ENCODE data around the gene DHCR7.

Gene DHCR7

DNA sequence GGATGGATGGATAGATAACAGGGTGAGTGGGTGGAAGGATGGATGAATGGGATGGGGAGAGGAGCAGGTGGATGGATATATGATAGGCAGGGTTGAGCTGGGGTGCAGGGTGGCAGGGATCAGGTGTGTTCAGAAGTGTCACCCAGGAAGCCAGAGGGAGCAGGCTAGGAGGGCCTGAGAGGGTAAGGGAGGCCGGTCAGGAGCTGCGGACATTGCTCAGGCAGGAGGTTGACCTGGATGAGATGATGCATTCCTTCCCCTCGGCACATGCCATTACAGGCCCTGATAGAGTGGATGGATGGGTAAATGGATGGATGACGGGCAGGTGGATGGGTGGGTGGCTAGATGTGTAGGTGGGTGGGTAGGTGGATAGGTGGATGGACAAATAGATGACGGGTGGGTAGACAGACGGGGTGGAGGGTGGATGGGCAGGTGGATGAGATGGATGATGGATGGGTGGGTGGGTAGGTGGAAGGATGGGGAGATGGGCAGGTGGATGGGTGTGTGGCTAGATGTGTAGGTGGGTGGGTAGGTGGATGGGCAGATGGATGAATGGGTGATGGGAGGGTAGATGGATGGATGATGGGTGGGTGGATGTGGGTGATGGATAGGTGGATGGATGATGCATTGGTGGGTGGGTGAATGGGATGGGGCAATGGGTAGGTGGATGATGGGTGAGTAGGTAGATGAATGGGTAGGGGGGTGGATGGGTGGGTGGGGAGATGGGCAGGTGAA, 8.0 kb downstream of the DHCR7 start:
- H3K4me3 Mint-ChIP-seq, result no peak overlapping the region
- no peak for ATAC-seq
- no peaks in the 10 kb centered on the region for H3K9me3 Mint-ChIP-seq
- H3K27me3 Mint-ChIP-seq, result no peaks in the 10 kb centered on the region
- H3K36me3 Mint-ChIP-seq, result peaks cover 93% of the 10 kb centered on the region
- H3K27ac Mint-ChIP-seq, result no peak overlapping the region
- no peaks in the 10 kb centered on the region for H3K4me1 Mint-ChIP-seq

DNA sequence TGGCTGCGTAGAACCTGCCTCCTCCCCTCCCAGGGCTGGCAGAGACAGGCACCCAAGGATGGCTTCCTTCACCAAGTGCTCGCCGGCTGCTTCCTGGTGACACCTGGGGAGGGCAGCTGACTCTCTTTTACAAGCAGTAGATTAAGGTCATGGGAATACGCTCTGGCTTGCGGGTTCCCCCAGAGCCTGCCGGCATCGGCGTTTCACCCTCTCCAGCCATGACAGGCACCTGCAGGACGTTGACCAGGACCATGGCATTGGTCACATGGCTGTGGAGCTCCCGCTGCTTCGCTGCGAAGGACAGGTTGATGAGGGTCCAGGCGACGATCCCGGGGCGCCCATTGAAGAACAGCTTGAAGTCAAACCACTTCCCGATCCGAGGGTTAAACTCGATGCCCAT, 9.5 kb downstream of the DHCR7 start:
- Mint-ChIP-seq H3K4me1 (no peaks in the 10 kb centered on the region), H3K27ac (no peak overlapping the region), H3K36me3 (peaks cover 92% of the 10 kb centered on the region), H3K27me3 (no peaks in the 10 kb centered on the region), H3K4me3 (no peak overlapping the region), H3K9me3 (no peaks in the 10 kb centered on the region)
- ATAC-seq, result no peak

DNA sequence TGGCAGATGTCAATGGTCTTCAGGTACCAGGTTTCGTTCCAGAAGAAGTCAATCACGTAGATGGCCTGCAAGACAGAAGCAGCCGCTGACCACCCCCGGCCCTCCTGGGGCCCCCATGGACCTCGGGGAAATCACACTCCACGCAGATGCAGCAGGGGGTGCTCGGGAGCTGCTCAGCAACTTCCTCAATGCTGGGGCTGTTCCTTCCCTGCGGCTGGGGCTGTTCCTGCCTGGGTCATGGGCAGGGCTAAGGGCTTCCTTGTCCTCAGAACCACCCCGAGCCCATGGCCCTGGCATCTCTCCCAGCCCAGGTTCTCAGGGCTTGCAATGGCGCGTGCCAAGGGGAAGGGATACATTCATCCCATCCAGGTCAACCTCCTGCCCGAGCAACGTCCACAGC, 10.3 kb downstream of the DHCR7 start:
- H3K36me3 Mint-ChIP-seq, result peaks cover 84% of the 10 kb centered on the region
- no peak overlapping the region for H3K27ac Mint-ChIP-seq
- no peaks in the 10 kb centered on the region for H3K9me3 Mint-ChIP-seq
- no peak for ATAC-seq
- no peaks in the 10 kb centered on the region for H3K4me1 Mint-ChIP-seq
- H3K27me3 Mint-ChIP-seq, result no peaks in the 10 kb centered on the region
- H3K4me3 Mint-ChIP-seq, result no peak overlapping the region

DNA sequence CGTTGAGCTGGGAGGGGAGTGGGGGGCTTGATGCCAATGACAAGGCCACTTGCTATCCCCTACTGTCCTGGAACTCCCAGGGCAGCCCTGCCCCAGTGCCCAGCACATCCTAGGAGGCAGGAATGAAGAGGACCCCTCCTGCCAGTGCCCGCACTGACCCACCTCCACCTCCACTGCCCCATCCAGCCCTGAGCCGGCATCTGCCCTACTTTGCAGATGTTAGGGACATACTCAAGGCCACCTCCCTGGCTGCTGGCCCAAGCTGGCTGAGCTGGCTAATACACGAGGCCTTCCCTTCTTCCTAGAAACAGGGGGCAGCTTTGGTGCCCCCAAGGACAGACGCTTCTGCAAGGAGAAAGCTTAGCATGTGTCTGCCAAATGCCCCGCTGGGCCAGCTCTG, 10.8 kb downstream of the DHCR7 start:
- Mint-ChIP-seq H3K4me1 (no peaks in the 10 kb centered on the region), H3K27me3 (no peaks in the 10 kb centered on the region), H3K36me3 (peaks cover 80% of the 10 kb centered on the region), H3K9me3 (no peaks in the 10 kb centered on the region), H3K27ac (no peak overlapping the region), H3K4me3 (no peak overlapping the region)
- no peak for ATAC-seq

DNA sequence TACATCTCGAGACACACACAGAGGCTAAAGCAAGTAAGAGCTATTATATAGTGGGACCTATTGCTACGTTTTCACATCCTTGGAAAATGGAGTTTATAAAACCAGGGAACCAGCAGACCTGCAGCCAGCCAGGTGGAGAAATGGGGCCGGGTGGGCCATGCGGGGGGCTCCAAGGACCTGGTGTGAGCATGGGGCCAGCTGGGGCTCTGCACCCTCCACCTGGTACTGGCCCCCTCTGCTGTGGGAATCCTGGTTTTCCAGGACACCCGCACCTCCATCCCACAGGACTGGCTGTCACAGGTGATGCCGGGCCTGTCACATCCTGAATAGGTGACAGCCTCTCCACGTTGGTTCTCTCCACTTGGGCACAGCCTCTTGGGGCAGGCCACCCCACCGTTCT, 11.3 kb downstream of the DHCR7 start:
- Mint-ChIP-seq H3K27ac (no peak overlapping the region), H3K4me1 (no peaks in the 10 kb centered on the region), H3K36me3 (peaks cover 75% of the 10 kb centered on the region)

DNA sequence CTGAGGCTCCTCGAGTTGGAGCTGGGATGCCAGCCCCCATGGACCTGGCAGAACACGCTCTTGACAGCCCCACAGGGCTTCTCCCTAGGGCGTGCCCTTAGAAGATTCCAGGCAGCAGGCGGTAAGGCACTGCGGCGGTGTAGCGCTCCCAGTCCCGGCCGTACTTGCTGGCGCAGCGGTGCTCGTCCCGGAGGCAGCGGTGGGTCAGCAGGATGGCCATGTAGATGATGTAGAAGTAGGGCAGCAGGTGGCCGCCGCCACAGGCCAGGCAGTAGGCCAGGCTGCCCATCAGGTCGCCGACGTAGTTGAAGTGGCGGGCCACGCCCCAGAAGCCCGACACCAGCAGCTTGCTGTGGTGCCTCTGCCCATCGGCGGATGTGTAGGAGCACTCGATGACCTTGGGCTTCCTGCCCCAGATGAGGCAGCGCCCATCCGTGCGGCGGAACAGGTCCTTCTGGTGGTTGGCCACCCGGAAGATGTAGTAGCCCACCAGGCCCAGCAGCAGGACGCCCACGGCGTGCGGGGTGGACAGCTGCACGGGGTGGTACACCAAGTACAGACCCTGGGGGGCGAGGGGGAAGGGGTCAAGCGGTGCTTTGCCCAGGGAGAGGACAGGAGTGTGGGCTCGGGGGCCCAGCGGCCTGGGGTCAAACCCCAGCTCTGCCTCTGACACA, 12.8 kb downstream of the DHCR7 start:
- Mint-ChIP-seq H3K27ac (no peak overlapping the region), H3K36me3 (peaks cover 61% of the 10 kb centered on the region), H3K27me3 (no peaks in the 10 kb centered on the region), H3K9me3 (no peaks in the 10 kb centered on the region), H3K4me1 (no peaks in the 10 kb centered on the region), H3K4me3 (no peak overlapping the region)
- no peak for ATAC-seq

More for the DNA sequence above, 11.3 kb downstream of the DHCR7 start:
- no peak for ATAC-seq
- no peak overlapping the region for H3K4me3 Mint-ChIP-seq
- H3K27me3 Mint-ChIP-seq, result no peaks in the 10 kb centered on the region
- no peaks in the 10 kb centered on the region for H3K9me3 Mint-ChIP-seq

DNA sequence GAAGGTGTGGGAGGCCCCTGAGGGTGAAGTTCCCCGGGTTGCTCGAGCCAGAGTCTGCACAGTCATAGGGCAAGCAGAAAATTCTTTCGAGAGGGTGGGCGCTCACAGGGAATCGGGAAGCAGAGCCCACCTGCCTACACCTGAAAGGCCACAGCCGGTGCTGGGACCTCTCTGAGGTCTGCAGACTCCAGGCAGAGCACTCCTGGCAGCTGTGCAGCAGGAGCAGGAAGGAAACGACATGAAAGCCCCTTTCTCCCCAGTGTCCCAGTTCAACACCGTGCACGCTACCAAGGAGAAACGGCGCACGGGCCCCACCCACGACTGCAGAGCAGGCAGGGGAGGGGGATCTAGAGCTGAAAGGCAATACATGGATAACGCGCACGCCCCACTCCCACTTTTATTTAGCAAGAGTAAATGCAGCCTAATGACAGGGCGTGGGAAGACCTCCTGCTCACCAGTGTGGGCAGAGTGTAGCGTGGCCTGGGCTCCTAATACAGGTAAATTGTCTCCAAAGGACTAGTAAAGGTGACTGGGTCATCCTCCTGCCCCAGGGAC, 13.5 kb downstream of the DHCR7 start:
- no peaks in the 10 kb centered on the region for H3K27me3 Mint-ChIP-seq
- H3K9me3 Mint-ChIP-seq, result no peaks in the 10 kb centered on the region
- no peak overlapping the region for H3K4me3 Mint-ChIP-seq
- ATAC-seq, result no peak
- no peaks in the 10 kb centered on the region for H3K4me1 Mint-ChIP-seq
- H3K36me3 Mint-ChIP-seq, result peaks cover 53% of the 10 kb centered on the region
- H3K27ac Mint-ChIP-seq, result no peak overlapping the region

DNA sequence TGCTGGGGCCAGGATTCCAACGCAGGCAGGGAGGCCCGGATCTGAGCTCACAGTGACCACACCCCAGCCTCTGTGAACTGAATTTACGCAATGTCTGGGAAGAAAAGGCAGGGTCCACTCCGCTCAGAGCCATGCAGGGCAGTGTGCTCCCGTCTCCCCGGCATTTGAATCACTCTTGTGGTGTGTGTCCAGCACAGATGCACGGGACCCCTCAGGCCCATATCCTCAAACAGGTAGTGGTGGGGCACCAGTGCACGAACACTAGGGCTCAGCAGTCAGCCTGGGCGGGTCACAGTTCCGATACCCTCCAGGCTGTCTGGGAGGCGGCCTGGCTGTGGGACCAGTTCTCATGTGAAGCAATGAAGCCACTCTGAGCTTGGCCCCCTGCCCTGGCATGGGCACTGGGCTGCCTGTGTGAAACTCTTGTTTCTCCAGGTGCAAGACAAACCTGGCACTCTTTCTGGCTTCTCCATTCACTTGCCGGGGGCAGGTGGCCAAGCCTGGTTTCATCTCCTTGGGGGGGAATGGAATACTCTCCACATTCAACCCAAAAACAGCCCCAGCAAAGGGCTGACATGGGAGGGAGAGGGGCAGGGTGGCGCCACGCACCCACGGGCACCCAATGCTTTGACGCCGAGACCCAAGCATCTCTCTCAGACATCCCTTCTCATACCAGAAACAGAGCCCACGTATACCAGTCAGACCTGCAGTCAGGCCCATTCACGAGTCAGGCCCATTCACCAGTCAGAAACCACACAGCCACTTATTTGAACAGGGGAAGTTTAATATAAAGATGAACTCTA, 14.3 kb downstream of the DHCR7 start:
- peaks cover 47% of the 10 kb centered on the region for H3K36me3 Mint-ChIP-seq
- no peaks in the 10 kb centered on the region for H3K4me1 Mint-ChIP-seq
- H3K27me3 Mint-ChIP-seq, result no peaks in the 10 kb centered on the region
- no peaks in the 10 kb centered on the region for H3K9me3 Mint-ChIP-seq
- no peak overlapping the region for H3K4me3 Mint-ChIP-seq
- no peak overlapping the region for H3K27ac Mint-ChIP-seq
- no peak for ATAC-seq

DNA sequence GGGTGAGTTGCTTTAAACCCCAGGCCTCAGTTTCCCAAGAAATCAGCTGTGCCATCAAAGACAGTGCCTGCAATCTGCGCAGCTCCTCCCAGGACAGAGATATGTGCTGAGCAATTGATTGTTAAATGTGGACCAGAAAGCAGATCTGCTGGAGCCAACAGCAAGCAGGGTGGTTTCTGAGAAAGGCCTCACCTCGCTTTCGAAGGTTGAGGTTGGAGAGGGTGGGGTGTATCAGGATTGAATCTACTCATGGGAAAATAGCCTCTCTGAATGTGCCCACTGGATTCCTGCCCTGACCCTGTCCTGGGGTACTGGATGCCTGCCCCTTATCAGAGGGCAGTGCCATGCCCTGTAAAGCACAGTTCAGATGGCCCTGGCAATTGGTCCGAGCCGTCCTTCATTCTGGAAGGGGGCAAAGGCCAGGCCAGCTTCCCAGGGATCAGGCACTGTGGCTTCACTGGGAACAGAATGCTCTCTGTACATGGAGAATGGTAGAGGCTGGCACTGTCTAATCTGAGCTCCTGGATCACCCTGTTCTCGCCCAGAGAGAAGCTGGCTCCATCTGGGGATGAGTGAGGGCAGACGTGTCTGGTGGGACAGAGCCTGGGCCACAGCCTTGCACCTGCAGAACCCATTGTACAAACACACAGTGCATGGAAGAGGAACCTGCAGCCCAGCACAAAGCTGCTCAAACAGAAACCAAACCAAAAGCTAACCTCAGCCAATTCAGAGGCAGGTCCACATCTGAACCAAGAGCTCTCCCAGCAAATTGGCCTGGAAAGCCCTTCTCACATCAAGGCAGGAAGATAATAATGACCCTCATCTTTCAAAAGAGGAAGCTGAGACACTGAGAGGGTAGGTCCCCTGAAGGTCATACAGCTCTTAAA, 15.2 kb downstream of the DHCR7 start:
- H3K27ac Mint-ChIP-seq, result no peak overlapping the region
- peaks cover 39% of the 10 kb centered on the region for H3K36me3 Mint-ChIP-seq
- no peaks in the 10 kb centered on the region for H3K4me1 Mint-ChIP-seq
- no peaks in the 10 kb centered on the region for H3K27me3 Mint-ChIP-seq
- no peak overlapping the region for H3K4me3 Mint-ChIP-seq
- no peak for ATAC-seq
- no peaks in the 10 kb centered on the region for H3K9me3 Mint-ChIP-seq

DNA sequence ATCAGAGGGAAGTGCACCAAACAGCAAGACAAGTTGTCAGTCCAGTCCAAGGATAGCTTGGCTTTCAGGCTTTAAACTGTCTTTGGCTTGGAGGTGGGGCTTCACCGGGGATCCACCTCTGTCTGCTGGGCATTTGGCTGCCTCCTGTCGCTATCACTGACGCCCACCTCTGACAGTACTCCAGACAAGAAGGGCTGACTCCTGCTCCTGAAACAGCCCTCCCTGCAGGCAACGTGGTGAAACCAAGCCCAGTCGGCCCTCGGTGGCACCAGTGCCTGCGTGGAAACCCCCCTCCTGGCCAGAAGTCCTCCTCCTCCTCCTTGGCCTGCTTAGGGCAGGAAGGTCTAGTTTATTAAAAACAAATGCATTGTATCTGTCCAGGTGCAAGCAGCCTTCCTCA, 16.9 kb downstream of the DHCR7 start:
- Mint-ChIP-seq H3K27ac (no peak overlapping the region), H3K36me3 (peaks cover 21% of the 10 kb centered on the region), H3K9me3 (no peaks in the 10 kb centered on the region), H3K4me3 (no peak overlapping the region), H3K4me1 (peaks cover 6% of the 10 kb centered on the region), H3K27me3 (no peaks in the 10 kb centered on the region)
- no peak for ATAC-seq

DNA sequence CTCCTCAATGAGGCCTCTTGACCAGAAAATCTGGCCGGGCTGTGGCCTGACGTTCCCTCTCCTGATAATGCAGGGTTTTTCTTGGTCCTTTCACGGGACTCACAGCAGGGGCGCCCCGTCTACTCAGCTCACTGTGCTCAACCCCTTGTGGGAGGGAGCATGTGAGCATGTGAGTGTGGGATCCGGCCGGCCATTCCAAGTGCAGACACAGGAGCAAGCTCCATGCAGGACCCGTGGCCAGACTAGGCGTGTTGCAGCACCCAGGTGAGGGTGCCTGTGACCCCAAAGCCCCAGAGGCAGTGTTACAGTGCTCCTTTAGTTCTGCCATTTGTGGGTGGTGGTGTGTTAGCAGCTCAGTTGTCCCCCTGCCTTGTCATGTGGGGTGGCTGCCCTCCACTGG, 18.0 kb downstream of the DHCR7 start:
- Mint-ChIP-seq H3K4me3 (no peak overlapping the region), H3K36me3 (peaks cover 14% of the 10 kb centered on the region), H3K27ac (no peak overlapping the region), H3K9me3 (no peaks in the 10 kb centered on the region), H3K27me3 (no peaks in the 10 kb centered on the region), H3K4me1 (peaks cover 15% of the 10 kb centered on the region)
- no peak for ATAC-seq

DNA sequence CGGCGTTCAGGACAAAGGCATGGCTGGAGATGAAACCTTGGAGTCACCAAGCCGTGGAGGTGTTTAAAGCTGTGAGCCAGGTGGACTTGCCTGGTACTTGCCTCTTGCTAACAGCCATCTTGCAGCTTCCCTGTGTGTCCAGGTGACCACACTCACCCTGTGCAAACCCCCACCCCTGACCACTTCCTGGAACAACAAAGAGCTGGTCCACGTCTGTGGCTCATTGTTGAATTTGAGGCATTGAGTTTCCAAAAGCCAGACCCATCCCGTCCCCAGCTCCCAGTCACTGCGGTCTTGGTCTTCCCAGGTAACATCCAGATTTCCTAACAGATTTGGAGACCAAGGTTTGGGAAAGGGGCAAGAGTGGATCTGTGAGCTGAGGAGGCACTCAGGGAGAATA, 18.5 kb downstream of the DHCR7 start:
- Mint-ChIP-seq H3K27ac (no peak overlapping the region), H3K36me3 (peaks cover 9% of the 10 kb centered on the region), H3K9me3 (no peaks in the 10 kb centered on the region), H3K4me1 (peaks cover 15% of the 10 kb centered on the region), H3K27me3 (no peaks in the 10 kb centered on the region), H3K4me3 (no peak overlapping the region)
- ATAC-seq, result no peak

DNA sequence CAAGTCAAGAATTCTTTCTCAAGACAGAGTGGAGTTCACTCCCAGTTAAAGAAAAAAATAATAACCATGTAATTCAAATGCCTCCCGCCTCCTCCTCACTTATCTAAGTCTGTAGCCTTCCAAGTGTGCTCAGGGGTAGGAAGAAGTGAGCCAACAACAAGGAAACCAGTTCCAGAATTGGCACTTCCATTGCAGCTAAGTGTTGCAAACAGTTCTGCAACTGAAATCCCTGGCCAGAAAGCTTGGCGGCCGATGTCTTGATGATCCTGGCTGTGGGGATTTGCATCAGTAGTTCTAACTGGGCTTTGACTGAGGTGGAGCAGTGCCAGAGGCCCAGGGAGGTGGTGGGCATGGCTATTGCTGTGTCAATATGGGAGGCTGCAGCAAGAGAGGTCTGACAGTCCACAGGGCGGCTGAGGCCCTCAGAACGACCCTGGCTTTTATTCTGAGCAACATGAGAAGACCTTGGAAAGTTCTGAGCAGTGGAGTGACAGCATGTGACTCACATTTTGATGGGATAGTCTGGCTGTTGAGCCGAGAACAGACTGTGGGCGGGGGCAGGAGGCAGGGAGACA, 19.2 kb downstream of the DHCR7 start:
- H3K4me3 Mint-ChIP-seq, result no peak overlapping the region
- no peak for ATAC-seq
- H3K9me3 Mint-ChIP-seq, result no peaks in the 10 kb centered on the region
- H3K4me1 Mint-ChIP-seq, result peaks cover 18% of the 10 kb centered on the region
- H3K27ac Mint-ChIP-seq, result no peak overlapping the region
- peaks cover 1% of the 10 kb centered on the region for H3K36me3 Mint-ChIP-seq
- H3K27me3 Mint-ChIP-seq, result no peaks in the 10 kb centered on the region

DNA sequence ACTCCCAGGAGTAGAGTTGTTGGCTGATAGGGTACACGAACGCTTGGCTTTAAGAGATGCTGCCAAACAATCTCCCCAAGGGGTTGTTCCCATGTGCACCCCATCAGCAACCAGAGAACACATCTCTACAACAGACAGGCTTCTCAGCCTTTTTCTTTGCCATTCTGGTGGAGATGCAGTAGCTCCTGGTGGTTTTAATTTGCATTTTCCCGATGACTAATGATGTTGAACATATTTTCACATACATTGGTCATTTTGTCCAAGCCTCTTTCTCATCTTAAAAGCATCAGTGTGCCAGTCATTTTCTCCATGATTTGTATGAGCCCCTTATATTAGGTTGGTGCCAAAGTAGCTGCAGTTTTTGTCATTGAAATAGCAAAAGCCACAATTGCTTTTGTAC, 21.8 kb downstream of the DHCR7 start:
- no peak for ATAC-seq
- Mint-ChIP-seq H3K27me3 (no peaks in the 10 kb centered on the region), H3K36me3 (no peaks in the 10 kb centered on the region), H3K9me3 (no peaks in the 10 kb centered on the region), H3K4me3 (no peak overlapping the region), H3K27ac (no peak overlapping the region), H3K4me1 (peaks cover 30% of the 10 kb centered on the region)
